ENCODE data around the gene POLR1B. TPM values are rescaled to one million over a fixed set of nuclear protein-coding genes. Genes with fewer than 3 reads are reported as not detected.

Gene POLR1B
- total and polyA plus RNA-seq, 2 of the 13 experiments (the other 11 are each of a cell fraction or from before 2014, with no cell fraction given), result 18.3 to 46.0 TPM

GRCh38 chr2:112602917-112603316 is 60.7 kb downstream of the POLR1B start (continued):
- TF ChIP-seq AHDC1 (CRISPR knock-in tag; IDR thresholded peaks at IDR 0.05; ENCODE audit: borderline replicate concordance) (peak; percentile 58; the same call in 1 of the 2 replicates), ZNF652 (CRISPR knock-in tag; IDR thresholded peaks at IDR 0.05; ENCODE audit: borderline replicate concordance, low read depth) (0 out of 2 replicates have a peak, but pooled peaks have one; percentile 37), HHEX (CRISPR knock-in tag; IDR thresholded peaks at IDR 0.05) (0 out of 2 replicates have a peak, but pooled peaks have one; percentile 24), SOX6 (IDR thresholded peaks at IDR 0.05) (no peak), SOX6 (CRISPR knock-in tag; IDR thresholded peaks at IDR 0.05) (peak; percentile 34; the same call in 1 of the 2 replicates), SOX13 (IDR thresholded peaks at IDR 0.05) (no peak), SOX13 (CRISPR knock-in tag; conservative IDR thresholded peaks at IDR 0.05 in 1 of 2, IDR thresholded peaks at IDR 0.05 in 1 of 2) (peak in 1 of 2 experiments; percentile 31; a peak in 1 of 4 replicates), FOXA3 (CRISPR knock-in tag; IDR thresholded peaks at IDR 0.05) (peak; percentile 63; the same call in 1 of the 2 replicates), GATAD2A (CRISPR knock-in tag; IDR thresholded peaks at IDR 0.05) (peak; percentile 78), ZFP91 (CRISPR knock-in tag; IDR thresholded peaks at IDR 0.05; ENCODE audit: borderline replicate concordance) (no peak), THRA (CRISPR knock-in tag; IDR thresholded peaks at IDR 0.05; ENCODE audit: borderline replicate concordance) (no peak), GZF1 (CRISPR knock-in tag; IDR thresholded peaks at IDR 0.05) (no peak), HDAC1 (CRISPR knock-in tag; IDR thresholded peaks at IDR 0.05) (0 out of 2 replicates have a peak, but pooled peaks have one; percentile 30), PAXIP1 (CRISPR knock-in tag; conservative IDR thresholded peaks at IDR 0.05) (peak; percentile 26; the same call in 1 of the 2 replicates), ONECUT2 (CRISPR knock-in tag; IDR thresholded peaks at IDR 0.05) (peak; percentile 93), TEAD3 (CRISPR knock-in tag; optimal IDR thresholded peaks at IDR 0.05; ENCODE audit: borderline replicate concordance) (peak; percentile 82), JUND (CRISPR knock-in tag; IDR thresholded peaks at IDR 0.05) (no peak)

Data from HepG2 (cell line).